Fibroblast of lung (primary cell): ENCODE measurements around the gene NPR2. TPM values are rescaled to one million over a fixed set of nuclear protein-coding genes. Genes with fewer than 3 reads are reported as not detected.

ENCODE experiments used
- DNase-seq, 2 donors: peaks; one replicate each; pipeline versions ENCODE4 v3.0.0 to v3.0.0-alpha.2; 2010; ENCODE audit warnings: low read depth in 2 of 2
- H2AFZ ChIP-seq: 2 replicates; pipeline ENCODE4 v1.5.1; 2012; ENCODE audit warnings: low read length, control low read depth, inconsistent platforms
- H3K27ac ChIP-seq: 2 replicates; pipeline ENCODE4 v1.5.1; 2011; ENCODE audit warnings: low read length, control low read depth; ENCODE audit not compliant: insufficient read depth
- H3K27me3 ChIP-seq: 2 replicates; pipeline ENCODE4 v1.5.1; 2011; ENCODE audit warnings: mild to moderate bottlenecking, low read length; ENCODE audit not compliant: control insufficient read depth, insufficient read depth
- H3K36me3 ChIP-seq: 2 replicates; pipeline ENCODE4 v1.5.1; 2011; ENCODE audit warnings: low read length; ENCODE audit not compliant: control insufficient read depth, insufficient read depth
- H3K4me1 ChIP-seq: 2 replicates; pipeline ENCODE4 v1.5.1; 2011; ENCODE audit warnings: low read length; ENCODE audit not compliant: control insufficient read depth, insufficient read depth; ENCODE audit errors: extremely low read depth
- H3K4me2 ChIP-seq: 2 replicates; pipeline ENCODE4 v1.5.1; 2011; ENCODE audit warnings: low read length, control low read depth; ENCODE audit not compliant: insufficient read depth; ENCODE audit errors: extremely low read depth
- H3K4me3 ChIP-seq, 4 experiments: fragments of 200-600 bp in 1 of 4; sonication (generic) in 1 of 4; replicated peaks in 1 of 4; 2 replicates each; pipeline ENCODE4 v1.5.1; 2011 to 2016; ENCODE audit warnings: low read length in 4 of 4, low read depth in 3 of 4, mild to moderate bottlenecking in 3 of 4, control low read depth in 2 of 4, inconsistent platforms in 1 of 4, mixed read lengths in 1 of 4; ENCODE audit not compliant: insufficient read depth in 1 of 4; ENCODE audit errors: control extremely low read depth in 1 of 4
- H3K79me2 ChIP-seq: 2 replicates; pipeline ENCODE4 v1.5.1; 2012; ENCODE audit warnings: mild to moderate bottlenecking, low read length, inconsistent platforms; ENCODE audit not compliant: control insufficient read depth, insufficient read depth
- H3K9ac ChIP-seq: 2 replicates; pipeline ENCODE4 v1.5.1; 2011; ENCODE audit warnings: mild to moderate bottlenecking, low read length, control low read depth; ENCODE audit not compliant: insufficient read depth
- H3K9me3 ChIP-seq: 2 replicates; pipeline ENCODE4 v1.5.1; 2012; ENCODE audit warnings: low read depth, low read length; ENCODE audit not compliant: control insufficient read depth, insufficient read depth
- H4K20me1 ChIP-seq: 2 replicates; pipeline ENCODE4 v1.5.1; 2011; ENCODE audit warnings: low read length; ENCODE audit not compliant: control insufficient read depth, insufficient read depth; ENCODE audit errors: extremely low read depth
- CTCF ChIP-seq, 2 donors: IDR thresholded peaks in 1 of 2; conservative IDR thresholded peaks in 1 of 2; 1 replicate in 1 of 2; 2 replicates in 1 of 2; pipeline ENCODE4 v1.5.1; 2011 to 2012; ENCODE audit warnings: low read length in 2 of 2, control low read depth in 1 of 2, inconsistent platforms in 1 of 2, low read depth in 1 of 2, mild to moderate bottlenecking in 1 of 2
- EZH2 ChIP-seq: IDR thresholded peaks from 2 replicates; pipeline ENCODE4 v1.5.1; 2012; ENCODE audit warnings: low read length, control low read depth, mild to moderate bottlenecking; ENCODE audit errors: missing control alignments
- polyA minus RNA-seq: library from RNA; depleted of rRNA, polyadenylated mRNA; stranded (reverse); fragments of >200 nt; gene quantifications from 2 replicates; pipeline ENCODE4 v1.2.3, GENCODE V29; 2011; ENCODE audit warnings: low replicate concordance
- polyA plus RNA-seq, 2 donors: library from polyadenylated mRNA; depleted of rRNA in 1 of 2; stranded (reverse) in 1 of 2; unstranded in 1 of 2; fragments of >200 nt; gene quantifications; 2 replicates each; pipeline ENCODE4 v1.2.1, GENCODE V29; 2011 to 2012; ENCODE audit warnings: missing spikeins in 1 of 2
- total RNA-seq: library from RNA; depleted of rRNA; stranded (reverse); fragments of >200 nt; gene quantifications from 2 replicates; pipeline ENCODE4 v1.2.1, GENCODE V29; 2014

The NPR2 gene
- total RNA-seq (23.6 and 47.4 TPM in 2 replicates), polyA plus RNA-seq (26.3 and 34.1 TPM in 2 replicates), polyA minus RNA-seq (47.4 TPM in 2 replicates)
- 34.6 and 38.9 TPM in 2 replicates for polyA plus RNA-seq (2012)

- Histone ChIP-seq H3K4me2 (peak within 1 kb of the TSS; percentile 86), H3K36me3 (no peaks in the 10 kb centered on the region), H3K27me3 (no peaks in the 10 kb centered on the region), H3K4me3 (peak within 1 kb of the TSS; percentile 50 to 65 (median 56)), H4K20me1 (no peaks in the 10 kb centered on the region), H3K9ac (peak within 1 kb of the TSS; percentile 68), H3K4me1 (peaks cover 14% of the 10 kb centered on the region), H3K9me3 (no peaks in the 10 kb centered on the region), H3K27ac (peak within 1 kb of the TSS; percentile 63), H2AFZ (peak within 1 kb of the TSS; percentile 71), H3K79me2 (peaks cover 4% of the 10 kb centered on the region)
- TF ChIP-seq CTCF (conservative IDR thresholded peaks at IDR 0.05 in 1 of 2, IDR thresholded peaks at IDR 0.05 in 1 of 2; ENCODE audit: low read depth in 1 of 2, low read length in 2 of 2) (no peak), EZH2 (no peak)
- peak; percentile 27 to 39 for DNase-seq
Observed at GRCh38 chr9:35791297-35791921, at the start of gene NPR2. Gene NPR2, plus strand, starts transcription at chr9:35791591. Its CDS starts 818 bp downstream, at chr9:35792409.

DNA sequence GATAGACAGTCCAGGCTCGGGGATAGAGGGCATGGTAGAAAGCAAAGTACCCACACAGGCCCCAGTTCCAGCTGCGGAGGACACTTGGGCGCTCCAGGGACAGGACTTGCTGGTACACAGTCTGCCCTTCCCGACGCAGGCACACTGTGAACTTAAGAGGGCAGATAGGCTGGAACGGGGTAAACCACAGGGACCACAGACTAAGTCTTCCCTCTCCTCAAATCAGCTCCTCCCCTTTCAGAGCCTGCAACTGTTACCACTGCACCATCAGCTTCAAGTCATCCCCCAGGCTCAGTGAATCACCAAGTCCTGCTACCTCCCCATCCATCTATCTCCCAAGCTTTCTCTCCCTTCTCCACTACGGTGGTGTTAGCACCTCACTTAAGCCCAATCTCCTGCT, 49.7 kb upstream of the NPR2 start:
- Histone ChIP-seq H3K27ac (no peak overlapping the region), H2AFZ (no peak overlapping the region), H3K4me1 (peaks cover under 1% of the 10 kb centered on the region), H3K9ac (no peak overlapping the region), H3K79me2 (peaks cover 16% of the 10 kb centered on the region), H3K36me3 (peaks cover 45% of the 10 kb centered on the region), H3K4me3 (no peak overlapping the region), H4K20me1 (peaks cover 2% of the 10 kb centered on the region), H3K4me2 (no peak overlapping the region), H3K27me3 (no peaks in the 10 kb centered on the region), H3K9me3 (no peaks in the 10 kb centered on the region)
- no peak for DNase-seq
- TF ChIP-seq CTCF (conservative IDR thresholded peaks at IDR 0.05 in 1 of 2, IDR thresholded peaks at IDR 0.05 in 1 of 2; ENCODE audit: low read depth in 1 of 2, low read length in 2 of 2) (no peak), EZH2 (no peak)

DNA sequence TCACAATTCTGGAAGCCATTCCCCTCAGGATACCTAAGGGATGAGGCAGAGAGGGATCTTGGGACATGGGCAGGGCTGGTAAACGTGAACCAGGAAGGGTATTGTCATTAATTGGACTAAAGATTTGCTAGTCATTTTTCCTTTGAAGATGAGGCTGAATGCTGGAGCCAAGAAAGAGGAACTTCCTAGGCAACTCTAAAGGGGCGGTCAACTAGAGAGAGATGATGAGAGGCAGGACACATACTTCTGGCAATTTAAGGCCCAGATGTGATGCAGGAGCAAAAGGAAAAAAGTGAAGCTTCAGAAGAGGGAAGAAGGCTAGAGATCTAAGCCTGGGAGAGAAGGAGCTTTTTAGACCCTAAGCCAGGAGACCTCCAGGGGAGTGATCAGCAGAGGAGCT, 47.9 kb upstream of the NPR2 start:
- Histone ChIP-seq H4K20me1 (peaks cover 2% of the 10 kb centered on the region), H3K4me1 (peaks cover 4% of the 10 kb centered on the region), H2AFZ (no peak overlapping the region), H3K27me3 (no peaks in the 10 kb centered on the region), H3K9me3 (no peaks in the 10 kb centered on the region), H3K4me2 (no peak overlapping the region), H3K36me3 (peaks cover 34% of the 10 kb centered on the region), H3K9ac (no peak overlapping the region), H3K4me3 (no peak overlapping the region), H3K79me2 (peaks cover 33% of the 10 kb centered on the region), H3K27ac (no peak overlapping the region)
- DNase-seq, result no peak
- TF ChIP-seq CTCF (conservative IDR thresholded peaks at IDR 0.05 in 1 of 2, IDR thresholded peaks at IDR 0.05 in 1 of 2; ENCODE audit: low read depth in 1 of 2, low read length in 2 of 2) (no peak), EZH2 (no peak)
